GM18868 (cell line): ENCODE measurements around the gene ZNF135.
A peak's percentile ranks its signal among the peaks of the same experiment; 100 is the strongest.

Source experiments
- ATAC-seq: cut with Tn5 transposase; IDR thresholded peaks from one replicate; pipeline ENCODE4 v1.9.1; 2021; ENCODE audit warnings: mild to moderate bottlenecking, moderate library complexity; ENCODE audit not compliant: unreplicated experiment

ZNF135 gene

DNA sequence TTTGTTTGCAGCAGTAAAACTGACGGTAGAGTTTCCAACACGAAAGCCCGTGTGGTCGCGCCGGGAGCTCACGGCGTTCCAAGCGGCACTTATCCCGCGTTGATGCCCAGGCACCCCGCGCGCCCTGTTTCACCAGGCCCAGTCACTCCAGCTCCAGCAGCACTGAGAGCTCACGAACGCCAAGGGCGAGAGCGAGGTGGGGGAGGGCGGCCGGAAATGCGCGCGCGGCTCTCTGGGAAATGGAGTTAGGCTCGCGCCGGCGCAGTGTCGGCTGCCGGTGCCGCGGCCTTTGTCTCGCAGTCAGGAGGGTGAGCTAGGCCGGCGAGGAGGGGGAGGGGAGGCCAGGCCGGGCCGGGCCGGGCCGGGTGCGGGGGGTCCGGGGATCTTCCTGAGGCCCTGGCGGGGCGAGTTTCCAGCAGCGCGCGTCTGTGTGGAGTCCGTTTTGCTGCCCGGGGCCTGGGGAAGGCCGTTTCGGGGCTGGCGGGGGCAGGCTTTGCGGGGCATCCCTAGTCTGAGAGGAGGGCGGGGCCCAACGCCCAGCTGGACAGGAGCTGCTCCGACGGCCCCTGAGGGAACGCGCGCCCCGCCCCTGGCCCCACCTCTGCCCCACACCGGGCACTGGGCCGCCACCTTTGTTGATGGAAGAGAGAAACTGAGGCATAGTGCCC lies at the start of gene ZNF135:
Gene ZNF135 (plus strand): TSS at position 280 of the 668 bp plus-strand sequence. CDS start 721 bp downstream, outside the sequence.
- no peak for ATAC-seq

- ATAC-seq = no peak
Measured at GRCh38 chr19:58009301-58009665, 49.8 kb upstream of the ZNF135 start.

DNA sequence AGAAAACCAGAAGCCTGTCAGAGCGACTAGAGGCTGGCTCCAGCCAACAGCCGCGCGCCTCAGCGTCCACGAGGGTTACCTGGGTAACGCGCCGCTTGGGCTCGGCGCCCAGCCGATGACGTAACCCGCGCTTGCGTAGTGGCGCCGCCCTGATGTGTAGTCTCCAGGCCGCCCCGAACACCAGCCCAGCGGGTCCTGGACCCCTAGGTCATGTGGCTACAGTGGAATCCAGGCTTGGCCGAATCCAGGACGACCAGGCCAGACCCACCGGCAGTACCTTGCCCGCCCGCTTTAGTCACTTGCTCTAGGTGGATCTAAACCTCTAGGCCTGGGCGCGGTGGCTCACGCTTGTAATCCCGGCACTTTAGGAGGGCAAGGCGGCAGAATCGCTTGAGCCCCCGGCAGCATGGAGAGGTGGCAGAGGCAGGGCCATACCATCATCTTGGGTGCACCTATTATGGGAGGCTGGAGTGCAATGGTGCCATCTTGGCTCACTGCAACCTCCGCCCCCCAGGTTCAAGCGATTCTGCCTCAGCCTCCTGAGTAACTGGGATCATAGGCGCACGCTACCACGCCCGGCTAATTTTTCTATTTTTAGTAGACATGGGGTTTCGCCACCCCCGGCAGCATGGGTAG lies 49.3 kb upstream of the ZNF135 start:
- ATAC-seq = peak; percentile 64

GRCh38 chr19:58010507-58010906 lies 48.6 kb upstream of the ZNF135 start:
- no peak for ATAC-seq

DNA sequence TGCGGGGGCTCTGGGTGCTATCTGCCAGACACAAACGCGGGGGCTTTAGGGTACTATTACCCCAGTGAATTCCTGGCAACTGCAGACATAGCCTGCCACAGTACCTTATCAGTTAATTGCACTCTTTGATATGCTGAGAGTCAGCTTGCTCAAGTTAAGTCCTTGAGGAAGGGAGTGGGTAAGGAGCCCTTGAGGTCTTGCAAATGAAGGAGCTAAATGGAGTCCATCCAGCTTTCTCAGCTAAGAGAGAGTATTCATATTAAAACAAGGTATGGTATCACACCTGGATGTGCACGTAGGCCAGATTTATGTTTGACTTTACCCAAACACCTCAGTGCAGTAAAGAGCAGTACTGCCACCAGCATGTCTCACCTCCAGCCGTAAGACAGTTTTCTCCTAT lies 44.9 kb upstream of the ZNF135 start:
- no peak for ATAC-seq

GRCh38 chr19:58020129-58020528 lies 39.0 kb upstream of the ZNF135 start:
- no peak for ATAC-seq

DNA sequence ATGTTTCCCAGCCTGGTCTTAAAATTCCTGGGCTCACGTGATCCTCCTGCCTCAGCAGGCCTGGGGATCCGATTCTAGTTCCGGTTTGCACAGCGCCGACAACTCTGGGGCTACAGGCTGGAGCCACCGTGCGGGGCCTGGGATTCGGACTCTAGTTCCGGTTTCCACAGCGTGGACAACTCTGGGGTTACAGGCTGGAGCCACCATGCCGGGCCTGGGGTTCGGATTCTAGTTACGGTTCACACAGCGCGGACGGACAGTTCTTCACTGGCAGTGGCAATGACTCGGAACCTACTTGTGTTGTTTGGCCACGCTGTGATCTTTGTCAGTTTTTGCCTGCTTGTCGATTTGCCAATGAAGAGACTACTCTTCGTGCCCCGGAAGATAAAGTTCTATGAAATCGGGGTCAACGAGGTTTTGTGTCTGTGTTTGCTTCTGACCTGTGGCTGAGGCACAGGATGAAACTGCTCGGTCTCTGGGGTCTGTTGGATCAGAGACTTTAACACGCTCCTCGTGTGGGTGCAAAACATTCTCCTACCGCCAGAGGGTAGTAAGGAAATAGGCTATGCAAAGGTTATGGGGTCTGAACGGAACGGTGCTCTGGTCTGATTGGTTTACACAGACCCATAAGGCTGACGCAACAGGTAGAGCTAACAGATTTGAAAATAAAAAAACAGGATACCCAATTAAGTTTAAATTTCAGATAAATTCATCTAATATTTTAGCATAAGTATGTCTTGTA lies 37.4 kb upstream of the ZNF135 start:
- ATAC-seq = no peak

DNA sequence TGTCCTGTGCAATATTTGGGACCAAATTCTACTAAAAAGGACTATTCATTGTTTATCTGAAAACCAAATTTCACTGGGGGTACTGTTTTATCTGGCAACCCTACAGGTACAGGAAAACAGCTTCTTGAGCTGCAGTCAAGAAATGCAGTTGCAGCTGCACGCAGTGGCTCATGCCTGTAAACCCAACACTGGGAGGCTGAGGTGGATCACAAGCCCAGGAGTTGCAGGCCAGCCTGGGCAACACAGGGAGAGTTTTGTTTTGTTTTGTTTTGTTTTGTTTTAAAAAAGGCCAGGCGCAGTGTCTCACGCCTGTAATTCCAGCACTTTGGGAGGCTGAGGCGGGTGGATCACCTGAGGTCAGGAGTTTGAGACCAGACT lies 36.8 kb upstream of the ZNF135 start:
- no peak for ATAC-seq

- no peak for ATAC-seq
Measured at GRCh38 chr19:58024661-58025060, 34.4 kb upstream of the ZNF135 start.

- ATAC-seq = no peak
Measured at GRCh38 chr19:58033741-58034476, 25.2 kb upstream of the ZNF135 start, which contains the start of gene ZSCAN1. Gene ZSCAN1 (plus strand): TSS chr19:58034025. CDS start chr19:58037837, 3,812 bp downstream.

GRCh38 chr19:58034477-58034793 lies 24.6 kb upstream of the ZNF135 start:
- no peak for ATAC-seq

- ATAC-seq = no peak
Measured at GRCh38 chr19:58035863-58036262, 23.2 kb upstream of the ZNF135 start.

GRCh38 chr19:58037927-58038687 lies 21.0 kb upstream of the ZNF135 start:
- no peak for ATAC-seq

GRCh38 chr19:58038688-58039204 lies 20.3 kb upstream of the ZNF135 start:
- no peak for ATAC-seq

- ATAC-seq = no peak
Measured at GRCh38 chr19:58040751-58041525, 18.1 kb upstream of the ZNF135 start.

GRCh38 chr19:58042495-58043340 lies 16.4 kb upstream of the ZNF135 start:
- no peak for ATAC-seq

DNA sequence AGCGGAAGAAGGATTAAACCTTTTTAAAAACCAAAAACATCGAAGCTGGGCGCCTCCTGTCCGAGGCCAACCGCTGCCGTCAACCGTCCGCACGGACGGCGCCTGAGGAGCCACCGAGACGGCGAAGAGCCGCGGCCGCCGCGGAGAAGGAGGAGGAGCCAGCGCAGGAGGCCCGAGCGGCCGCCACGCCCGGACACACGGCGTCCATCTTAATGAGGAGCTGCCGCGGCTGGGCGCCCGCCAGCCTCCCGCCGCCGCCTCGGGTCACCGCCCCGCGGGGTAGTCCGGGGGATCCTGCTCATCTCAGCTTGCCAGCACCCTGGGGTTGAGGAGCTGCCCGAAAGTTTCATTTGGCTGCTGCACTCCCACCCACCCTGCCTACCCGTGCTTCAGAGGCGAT lies 14.7 kb upstream of the ZNF135 start:
- ATAC-seq = no peak

DNA sequence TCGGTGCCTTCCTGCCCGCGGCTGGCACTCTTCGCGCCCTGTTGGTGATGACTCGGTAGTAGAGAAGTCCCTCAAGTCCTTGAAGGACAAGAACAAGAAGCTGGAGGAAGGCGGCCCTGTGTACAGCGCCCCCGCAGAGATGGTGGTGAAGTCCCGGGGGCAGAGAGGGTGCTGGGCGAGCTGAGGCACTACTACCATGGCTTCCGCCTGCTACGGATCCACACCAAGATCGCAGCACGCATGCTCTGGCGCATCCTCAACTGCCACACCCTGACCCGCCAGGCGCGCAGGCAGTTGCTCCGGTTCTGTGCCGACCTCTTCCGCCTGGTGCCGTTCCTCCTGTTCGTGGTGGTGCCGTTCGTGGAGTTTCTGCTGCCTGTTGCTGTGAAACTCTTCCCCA lies 14.2 kb upstream of the ZNF135 start:
- ATAC-seq = no peak
